RCC 7860 (cell line): ENCODE results near the gene HDHD2.
"Not testable (repeated sequence)": the region's sequence is repeated elsewhere in the genome, so short reads cannot be mapped to it uniquely, and the experiment has no call there.

Source experiments
- DNase-seq: peaks from one replicate; pipeline ENCODE4 v3.0.0-alpha.2; 2015; ENCODE audit warnings: low spot score
- FAIRE-seq: peaks from 2 replicates; lab custom pipeline; 2012; peaks lifted over from hg19 to GRCh38; lab: Jason Lieb, UNC

HDHD2 gene

DNA sequence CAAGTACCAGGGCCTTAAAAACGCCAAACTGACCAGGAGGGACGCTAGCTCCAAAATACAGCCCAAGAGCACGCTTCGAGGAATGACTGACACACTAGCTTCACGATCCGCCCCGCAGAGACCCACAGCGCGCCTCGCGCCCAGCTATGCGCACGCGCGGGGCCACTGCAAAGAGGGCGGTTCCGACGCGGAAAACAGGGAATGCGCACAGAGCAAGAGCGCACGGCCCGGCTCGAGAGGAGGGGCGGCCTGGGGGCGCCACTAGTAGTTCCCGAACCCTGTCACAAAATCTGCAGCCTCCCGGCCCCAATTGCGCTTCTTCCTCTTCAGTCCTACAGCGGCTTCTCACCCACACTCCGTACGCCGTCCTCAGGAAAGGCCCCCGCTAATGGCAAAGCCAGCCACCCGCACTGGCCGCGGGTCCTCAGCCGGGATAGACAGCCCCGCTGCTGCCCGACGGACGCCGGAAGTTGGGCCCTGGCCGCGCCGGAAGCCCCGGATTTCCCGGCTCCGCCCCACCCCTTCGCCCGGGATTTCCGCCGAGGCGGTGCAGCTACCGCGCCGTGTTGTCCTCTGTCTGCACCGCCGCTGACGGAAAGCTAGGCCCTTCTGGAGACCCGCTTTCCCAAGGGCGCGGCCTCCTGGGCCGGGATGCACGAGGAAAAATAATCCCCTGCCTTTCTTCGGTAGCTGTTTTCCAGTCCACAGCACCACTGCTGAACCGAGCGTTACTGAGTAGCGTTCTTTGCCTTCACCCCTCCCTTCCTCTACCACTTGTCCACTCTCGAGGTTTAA, at the start of gene HDHD2:
Gene HDHD2 (minus strand): TSS at position 472 of the 795 bp plus-strand sequence. CDS start 14,061 bp downstream, outside the sequence.
- no peak for FAIRE-seq
- DNase-seq: peak; percentile 58

DNA sequence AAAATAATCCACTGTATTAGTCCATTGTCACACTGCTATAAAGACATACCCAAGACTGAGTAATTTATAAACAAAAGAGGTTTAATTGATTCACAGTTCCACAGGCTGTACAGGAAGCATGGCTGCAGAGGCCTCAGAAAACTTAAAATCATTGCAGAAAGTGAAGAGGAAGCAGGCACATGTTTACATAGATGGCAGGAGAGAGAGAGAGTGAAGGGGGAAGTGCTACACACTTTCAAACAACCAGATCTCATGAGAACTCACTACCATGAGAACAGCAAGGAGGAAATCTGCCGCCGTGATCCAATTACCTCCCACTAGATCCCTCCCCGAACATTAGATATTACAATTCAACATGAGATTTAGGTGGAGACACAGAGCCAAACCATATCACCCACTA, 45.7 kb upstream of the HDHD2 start:
- not testable (repeated sequence) for DNase-seq, FAIRE-seq

- no peak for DNase-seq
- no peak for FAIRE-seq
These were observed 41.7 kb upstream of the HDHD2 start for GRCh38 chr18:47191961-47192360.

DNA sequence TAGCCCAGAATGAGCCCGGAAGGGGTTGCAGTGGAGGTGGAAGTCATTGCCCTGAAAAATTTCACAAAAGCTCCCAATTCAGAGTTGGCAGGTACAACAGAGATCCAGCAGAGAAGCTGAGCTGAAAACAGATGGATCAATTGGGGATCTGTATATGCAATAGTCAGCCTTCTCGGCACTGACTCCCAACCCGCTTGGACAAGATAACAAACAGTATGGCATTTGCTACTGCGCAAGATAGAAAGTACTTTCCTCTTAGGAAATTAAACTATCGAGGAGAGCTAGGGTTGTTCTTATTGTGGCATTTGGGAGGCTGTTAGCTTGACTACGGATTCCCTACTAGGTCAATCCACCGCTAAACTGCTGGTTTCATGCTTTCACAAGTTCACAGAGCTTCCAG, 37.4 kb upstream of the HDHD2 start:
- DNase-seq (no peak), FAIRE-seq (no peak)

DNA sequence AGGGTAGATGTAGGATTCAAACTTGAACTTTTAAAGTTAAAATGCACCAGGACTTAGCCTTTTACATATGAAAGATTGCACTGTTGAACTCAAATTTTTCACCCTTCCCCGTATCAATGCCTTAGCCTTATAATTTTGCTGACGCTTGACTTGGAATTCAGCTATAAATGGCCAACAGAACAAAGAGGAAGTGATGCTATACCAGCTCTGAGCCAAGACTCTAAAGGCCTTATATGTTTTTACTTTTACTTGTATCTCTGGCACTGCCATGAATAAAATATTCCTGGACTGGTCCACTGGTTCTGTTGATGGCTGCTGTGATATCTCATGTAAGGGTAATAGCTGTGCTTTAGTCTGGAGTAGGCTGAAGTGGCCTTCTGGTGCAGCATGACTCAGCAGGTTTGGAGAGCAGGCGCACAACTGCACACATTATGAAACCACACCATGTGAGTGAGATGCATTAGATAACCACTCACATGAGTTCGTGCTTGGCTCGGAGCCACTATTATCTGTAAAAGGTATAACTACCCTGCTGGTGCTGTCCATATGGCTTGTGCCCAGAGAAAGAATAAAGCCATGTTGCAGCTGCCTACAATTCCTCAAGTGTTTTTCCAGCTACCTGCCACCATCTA, 34.2 kb upstream of the HDHD2 start:
- FAIRE-seq: no peak
- DNase-seq: peak; percentile 13

DNA sequence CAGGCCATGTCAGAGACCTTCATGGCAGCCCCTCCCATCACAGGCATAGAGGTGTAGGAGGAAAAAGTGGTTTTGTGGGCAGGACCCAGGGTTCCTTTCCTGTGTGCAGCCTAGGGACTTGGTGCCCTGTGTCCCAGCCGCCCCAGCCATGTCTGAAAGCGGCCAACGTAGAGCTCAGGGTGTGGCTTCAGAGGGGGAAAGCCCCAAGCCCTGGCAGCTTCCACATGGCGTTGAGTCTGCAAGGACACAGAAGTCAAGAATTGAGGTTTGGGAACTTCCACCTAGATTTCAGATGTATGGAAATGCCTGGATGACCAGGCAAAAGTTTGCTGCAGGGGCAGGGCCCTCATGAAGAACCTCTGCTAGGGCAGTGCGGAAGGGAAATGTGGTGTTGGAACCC, 31.9 kb upstream of the HDHD2 start:
- not testable (repeated sequence) for DNase-seq, FAIRE-seq

- FAIRE-seq: no peak
- DNase-seq: no peak
These were observed 30.5 kb upstream of the HDHD2 start for GRCh38 chr18:47180765-47181164.

DNA sequence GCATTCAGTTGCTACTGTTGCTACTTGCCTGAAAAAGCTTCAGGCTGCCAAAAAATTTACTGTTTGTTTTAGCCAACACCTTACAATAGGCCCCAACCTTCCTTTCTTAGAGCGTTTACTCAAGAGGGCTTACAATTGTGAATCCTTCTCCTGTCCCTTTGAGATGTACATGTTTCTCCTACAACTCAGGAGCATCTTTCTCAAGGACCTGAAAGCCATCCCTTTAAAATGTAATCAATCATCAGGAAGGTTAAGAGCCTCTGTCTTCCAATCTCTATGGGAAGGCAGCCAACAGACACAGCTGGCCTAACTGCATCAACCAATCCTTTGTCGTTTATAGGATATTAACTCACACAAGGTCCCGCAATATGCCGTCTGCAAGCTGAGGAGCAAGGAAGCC, 29.2 kb upstream of the HDHD2 start:
- FAIRE-seq: no peak
- DNase-seq: no peak

DNA sequence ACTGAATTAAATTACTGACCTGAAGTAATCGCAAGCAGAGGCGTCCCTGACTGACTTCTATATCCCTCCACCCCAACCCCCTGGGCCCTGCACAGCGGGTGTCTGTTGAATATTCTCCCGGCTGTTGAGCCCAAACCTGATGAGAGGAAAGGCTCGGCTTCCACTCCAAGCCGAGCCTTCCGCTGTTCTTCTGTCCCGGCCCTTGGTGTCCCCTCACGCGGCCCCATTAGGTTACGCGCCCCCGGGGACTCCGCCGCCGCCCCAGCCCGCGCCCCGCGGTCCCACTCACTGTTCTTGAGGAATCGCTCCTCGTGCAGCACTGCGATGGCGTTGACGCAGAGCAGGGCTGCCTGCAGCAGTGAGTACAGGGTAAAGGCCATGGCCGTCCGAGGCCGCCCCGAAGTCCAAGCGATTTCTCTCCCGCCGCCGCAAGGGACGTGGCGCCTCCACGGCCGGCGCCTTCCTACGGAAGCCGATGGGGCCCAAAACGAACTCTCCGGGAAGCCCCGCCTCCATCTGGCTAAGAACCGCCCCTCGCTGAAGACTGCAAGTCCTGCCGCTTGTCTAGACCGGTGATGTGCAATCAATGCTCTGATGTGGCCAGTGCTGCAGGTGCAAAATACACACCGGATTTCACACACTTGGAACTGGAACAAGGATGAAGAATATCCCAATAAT, 25.7 kb upstream of the HDHD2 start, which contains the start of gene IER3IP1:
Gene IER3IP1 (minus strand): TSS at position 467 of the 678 bp plus-strand sequence. CDS start 87 bp downstream, at position 380.
- peak; percentile 59 for FAIRE-seq

DNA sequence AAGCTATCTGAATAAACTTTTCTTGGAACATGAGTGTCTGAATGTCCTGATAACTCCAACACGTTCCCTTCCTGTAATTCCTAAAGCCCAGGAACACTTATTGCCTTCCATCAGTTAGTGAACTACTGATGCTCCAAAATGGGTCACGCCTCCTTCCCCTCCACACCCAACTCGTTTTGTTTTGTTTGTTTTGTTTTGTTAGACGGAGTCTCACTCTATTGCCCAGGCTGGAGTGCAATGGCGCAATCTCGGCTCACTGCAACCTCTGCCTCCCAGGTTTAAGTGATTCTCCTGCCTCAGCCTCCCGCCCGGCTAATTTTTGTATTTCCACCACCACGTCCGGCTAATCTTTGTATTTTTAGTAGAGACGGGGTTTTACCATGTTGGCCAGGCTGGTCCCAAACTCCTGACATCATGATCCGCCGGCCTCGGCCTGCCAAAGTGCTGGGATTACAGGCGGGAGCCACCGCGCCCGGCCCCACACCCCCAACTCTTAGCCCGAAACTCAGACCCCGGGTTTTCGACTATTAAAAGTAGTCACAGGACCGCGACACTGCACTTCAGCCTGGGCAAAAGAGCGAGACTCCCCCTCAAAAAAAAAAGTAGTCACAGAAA, 25.1 kb upstream of the HDHD2 start:
- FAIRE-seq (no peak), DNase-seq (no peak)

More for the DNA sequence above, 25.7 kb upstream of the HDHD2 start, which contains the start of gene IER3IP1:
- peak; percentile 75 for DNase-seq

- DNase-seq (no peak), FAIRE-seq (no peak)
These were observed 24.3 kb upstream of the HDHD2 start for GRCh38 chr18:47174545-47175116.

- DNase-seq (no peak), FAIRE-seq (no peak)
These were observed 22.2 kb upstream of the HDHD2 start for GRCh38 chr18:47172476-47172875.

- no peak for FAIRE-seq
- no peak for DNase-seq
These were observed 18.6 kb upstream of the HDHD2 start for GRCh38 chr18:47168913-47169312.

- no peak for FAIRE-seq
- DNase-seq: no peak
These were observed 18.2 kb upstream of the HDHD2 start for GRCh38 chr18:47168509-47168908.

- peak; percentile 76 for DNase-seq
- peak; percentile 96 for FAIRE-seq
These were observed 16.0 kb upstream of the HDHD2 start for GRCh38 chr18:47166294-47166693.

GRCh38 chr18:47163241-47163640, 12.9 kb upstream of the HDHD2 start:
- DNase-seq (peak; percentile 94), FAIRE-seq (peak; percentile 94)

DNA sequence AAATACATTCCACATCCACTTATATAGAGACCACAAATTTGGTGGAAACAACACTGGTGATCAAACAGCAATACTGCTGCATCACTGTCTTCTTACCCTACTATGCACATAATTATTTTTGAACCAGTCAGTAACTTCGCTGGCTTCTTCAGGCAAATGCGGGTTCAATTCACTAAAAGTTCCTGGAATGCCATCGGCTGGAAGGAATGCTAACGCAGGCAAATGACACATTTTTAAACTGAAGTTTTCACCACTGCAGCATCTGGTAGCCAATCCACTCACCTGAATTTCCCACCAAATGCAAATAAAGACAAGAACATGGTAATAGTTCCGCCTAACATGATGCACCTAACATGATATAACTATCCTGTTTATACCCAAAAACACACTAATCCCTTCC, 10.0 kb upstream of the HDHD2 start:
- FAIRE-seq (no peak), DNase-seq (no peak)

DNA sequence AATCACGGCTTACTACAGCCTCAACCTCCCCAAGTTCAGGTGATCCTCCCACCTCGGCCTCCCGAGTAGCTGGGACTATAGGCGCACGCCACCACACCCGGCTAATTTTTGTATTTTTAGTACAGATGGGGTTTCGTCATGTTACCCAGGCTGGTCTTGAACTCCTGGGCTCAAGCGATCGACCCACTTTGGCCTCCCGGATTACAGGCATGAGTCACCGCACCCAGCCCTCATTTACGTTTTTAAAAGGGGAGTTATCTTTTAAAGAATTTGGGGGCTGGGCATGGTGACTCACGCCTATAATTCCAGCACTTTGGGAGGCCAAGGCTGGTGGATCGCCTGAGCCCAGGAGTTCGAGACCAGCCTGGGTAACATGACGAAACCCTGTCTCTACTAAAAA, 8.1 kb upstream of the HDHD2 start:
- not testable (repeated sequence) for FAIRE-seq, DNase-seq

- FAIRE-seq: no peak
- no peak for DNase-seq
These were observed 1.1 kb upstream of the HDHD2 start for GRCh38 chr18:47151439-47151838.

DNA sequence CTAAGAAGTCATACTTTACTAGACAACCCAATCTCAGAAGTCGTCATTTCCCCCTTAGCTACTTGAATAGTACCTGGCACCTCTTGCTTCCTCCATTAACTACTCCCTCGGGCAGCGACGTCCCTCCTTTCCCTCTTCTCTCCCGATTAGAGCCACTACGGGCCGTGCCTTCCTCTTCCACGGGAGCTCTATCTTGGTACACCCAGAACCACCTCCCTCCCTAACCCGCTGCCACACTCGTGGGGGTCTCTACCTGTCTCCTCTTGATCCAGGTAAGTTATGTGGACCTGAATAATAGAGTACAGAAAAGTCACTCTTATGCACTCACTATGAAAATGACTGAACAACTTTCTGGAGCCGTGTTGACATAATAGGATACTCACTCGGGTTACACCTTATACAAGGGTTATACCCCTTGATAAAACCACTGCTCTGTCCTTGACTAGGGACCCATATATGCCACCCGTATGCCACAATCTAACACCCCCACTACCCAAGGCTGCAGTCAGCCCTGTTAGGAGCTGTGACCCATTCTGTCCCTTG, 595 bp upstream of the HDHD2 start:
- FAIRE-seq: no peak
- DNase-seq: no peak
